GM21825 (cell line): ENCODE data around the gene PPP1CC.
"Not testable (repeated sequence)": the region's sequence is repeated elsewhere in the genome, so short reads cannot be mapped to it uniquely, and the experiment has no call there.

Source experiments
- ATAC-seq: cut with Tn5 transposase; IDR thresholded peaks from one replicate; pipeline ENCODE4 v1.9.1; 2021; ENCODE audit warnings: mild to moderate bottlenecking, moderate library complexity; ENCODE audit not compliant: unreplicated experiment

Gene PPP1CC

GRCh38 chr12:110726708-110727369 lies 15.9 kb downstream of the PPP1CC start:
- no peak for ATAC-seq

GRCh38 chr12:110726028-110726427 lies 16.7 kb downstream of the PPP1CC start:
- ATAC-seq, result no peak

GRCh38 chr12:110725267-110725666 lies 17.4 kb downstream of the PPP1CC start:
- ATAC-seq, result no peak

- ATAC-seq, result not testable (repeated sequence)
Measured at GRCh38 chr12:110722892-110723291, 19.8 kb downstream of the PPP1CC start.

GRCh38 chr12:110721570-110721969 lies 21.1 kb downstream of the PPP1CC start:
- ATAC-seq, result no peak

- no peak for ATAC-seq
Measured at GRCh38 chr12:110720516-110720915, 22.2 kb downstream of the PPP1CC start.

GRCh38 chr12:110718222-110718908 lies 24.3 kb downstream of the PPP1CC start:
- ATAC-seq, result no peak

- ATAC-seq, result no peak
Measured at GRCh38 chr12:110717037-110717436, 25.7 kb downstream of the PPP1CC start.

GRCh38 chr12:110708917-110709316 lies 33.8 kb downstream of the PPP1CC start:
- ATAC-seq, result no peak

- no peak for ATAC-seq
Measured at GRCh38 chr12:110705309-110705708, 37.4 kb downstream of the PPP1CC start.

GRCh38 chr12:110704750-110705149 lies 37.9 kb downstream of the PPP1CC start:
- ATAC-seq, result no peak

GRCh38 chr12:110704231-110704630 lies 38.5 kb downstream of the PPP1CC start:
- no peak for ATAC-seq

GRCh38 chr12:110702081-110702480 lies 40.6 kb downstream of the PPP1CC start:
- ATAC-seq, result no peak

GRCh38 chr12:110699591-110700445 lies 42.9 kb downstream of the PPP1CC start:
- no peak for ATAC-seq

- ATAC-seq, result peak; percentile 91
Measured at GRCh38 chr12:110698171-110698902, 44.4 kb downstream of the PPP1CC start.

GRCh38 chr12:110697236-110697635 lies 45.5 kb downstream of the PPP1CC start:
- no peak for ATAC-seq

GRCh38 chr12:110696283-110696682 lies 46.4 kb downstream of the PPP1CC start:
- no peak for ATAC-seq

- ATAC-seq, result no peak
Measured at GRCh38 chr12:110694330-110694901, 48.3 kb downstream of the PPP1CC start.

GRCh38 chr12:110693731-110694130 lies 49.0 kb downstream of the PPP1CC start:
- ATAC-seq, result no peak

GRCh38 chr12:110690127-110690430 lies 52.6 kb downstream of the PPP1CC start:
- ATAC-seq, result no peak
